HG03139 (cell line): Measurements from ENCODE around the gene FNDC5.

ENCODE experiments used
- ATAC-seq: cut with Tn5 transposase; IDR thresholded peaks from one replicate; pipeline ENCODE4 v1.9.1; 2021; ENCODE audit not compliant: unreplicated experiment

Gene FNDC5

GRCh38 chr1:32867151-32867550, 3.6 kb downstream of the FNDC5 start:
- no peak for ATAC-seq

- no peak for ATAC-seq
Observed at GRCh38 chr1:32865639-32866405, 4.9 kb downstream of the FNDC5 start.

DNA sequence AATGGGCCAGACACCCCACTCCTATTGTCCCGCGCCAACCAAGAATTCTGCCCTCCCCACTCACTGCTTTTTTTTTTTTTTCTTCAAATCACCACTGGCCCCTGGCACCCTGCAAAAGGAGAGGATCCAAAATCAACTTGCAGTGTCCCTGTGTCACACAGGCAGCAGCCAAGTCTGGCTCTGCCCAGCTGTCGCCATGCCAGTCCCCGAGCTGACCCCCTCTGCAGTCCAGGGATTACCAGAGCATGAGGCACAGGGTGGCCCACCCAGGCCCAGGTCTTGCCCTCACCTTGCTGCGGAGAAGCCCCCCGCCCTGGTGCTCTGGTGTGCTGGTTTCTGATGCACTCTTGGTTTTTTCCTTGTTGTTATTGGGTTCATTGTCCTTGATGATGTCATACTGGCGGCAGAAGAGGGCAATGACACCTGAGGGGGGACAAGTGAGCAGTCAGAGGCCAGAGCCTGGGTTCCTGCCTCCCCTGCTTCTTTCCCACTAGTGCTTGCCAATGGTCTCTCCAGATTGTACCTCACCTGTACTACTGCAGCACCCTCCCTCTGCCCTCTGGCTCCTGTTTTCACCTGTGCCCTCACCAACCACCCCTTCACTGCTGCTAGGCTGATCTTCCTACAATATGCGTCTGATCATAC, 6.2 kb downstream of the FNDC5 start:
- no peak for ATAC-seq

- ATAC-seq, result no peak
Observed at GRCh38 chr1:32863881-32864245, 6.8 kb downstream of the FNDC5 start.

DNA sequence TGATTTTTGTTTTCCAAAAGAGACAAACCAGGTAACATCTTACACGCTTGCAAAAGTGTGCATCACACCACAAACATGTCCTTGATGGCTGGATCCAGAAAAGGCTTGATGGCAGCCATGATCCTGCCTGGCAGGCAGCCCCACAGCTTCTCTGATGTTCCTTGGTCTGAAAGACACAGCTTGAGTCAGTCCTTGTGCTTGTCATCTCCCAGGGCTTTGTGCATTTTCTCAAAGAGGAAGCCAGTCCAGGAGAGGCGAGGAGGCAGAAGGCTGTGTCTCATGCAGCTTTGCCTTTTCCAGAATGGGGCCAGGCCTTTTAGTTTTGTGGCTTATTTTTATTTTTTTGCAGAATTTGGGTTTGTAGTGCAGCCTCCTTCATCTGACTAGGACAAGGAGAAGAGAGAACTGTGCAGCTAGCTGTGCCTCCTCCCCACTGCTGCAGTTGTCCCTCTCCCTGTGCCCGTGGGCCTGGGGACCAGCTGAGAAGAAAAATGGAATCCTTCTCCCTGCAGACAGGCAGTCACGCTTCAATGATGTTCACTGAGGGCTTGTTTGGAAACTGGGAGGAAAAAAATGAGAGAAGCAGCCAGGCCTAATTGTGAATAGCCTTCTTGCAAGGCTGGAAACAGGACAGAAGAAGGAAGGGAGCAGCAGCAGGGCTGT, 7.4 kb downstream of the FNDC5 start:
- no peak for ATAC-seq

DNA sequence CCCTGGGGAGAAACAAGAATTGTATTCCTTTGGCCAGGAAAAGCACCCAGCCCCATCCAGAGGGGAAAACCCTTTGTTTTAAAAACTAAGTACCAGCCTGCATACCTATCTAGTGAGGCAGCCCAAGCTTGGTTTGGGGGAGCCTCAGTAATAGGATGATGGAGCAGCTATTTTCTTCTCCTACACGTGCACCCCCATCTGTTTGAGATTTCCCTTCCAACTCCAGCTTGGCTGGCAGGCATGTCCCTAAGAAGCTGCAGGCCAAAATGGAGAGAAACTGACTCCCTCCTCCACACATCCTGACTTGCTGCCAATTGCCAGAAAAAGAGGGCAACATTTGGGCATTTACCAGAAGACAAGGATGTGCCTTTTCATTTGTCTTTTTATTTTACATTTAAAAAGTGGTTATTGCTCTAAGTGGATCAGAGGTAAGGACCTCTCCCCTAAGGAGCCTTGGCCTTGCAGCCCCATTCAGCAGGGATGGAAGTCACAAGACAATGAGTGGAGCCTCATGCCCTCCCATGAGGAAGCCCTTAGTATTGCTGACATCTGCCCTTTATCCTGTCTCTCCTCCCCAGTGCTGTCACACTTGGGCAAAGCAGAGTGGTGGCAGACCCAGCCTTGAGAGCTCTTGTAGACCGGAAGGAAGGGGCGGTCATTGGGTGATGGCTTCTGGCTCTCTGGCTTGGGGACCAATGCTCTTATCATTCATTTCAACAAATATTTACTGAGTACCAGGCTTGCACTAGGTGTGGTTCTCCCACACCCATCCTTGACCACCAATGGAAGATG, 8.6 kb downstream of the FNDC5 start:
- ATAC-seq, result no peak

- no peak for ATAC-seq
Observed at GRCh38 chr1:32860566-32860965, 10.1 kb downstream of the FNDC5 start.

DNA sequence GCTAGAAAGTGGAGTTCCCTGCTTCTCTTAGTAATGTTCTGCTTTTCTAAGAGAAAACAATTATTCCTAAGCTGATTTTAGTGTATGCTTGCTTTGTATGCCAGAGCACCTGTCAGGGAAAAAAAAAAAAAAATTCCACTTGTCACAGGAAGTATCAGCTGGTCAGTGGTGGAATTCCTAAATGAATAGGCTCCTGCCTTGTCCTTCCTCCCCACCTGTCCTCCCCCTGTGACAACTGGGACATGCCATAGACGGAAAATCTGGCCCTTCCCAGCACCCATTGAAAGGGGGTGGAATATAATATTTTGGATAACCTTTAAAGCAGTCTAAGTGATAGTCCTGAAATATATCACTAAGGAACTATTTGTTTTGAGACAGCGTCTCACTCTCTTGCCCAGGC, 10.8 kb downstream of the FNDC5 start:
- no peak for ATAC-seq

DNA sequence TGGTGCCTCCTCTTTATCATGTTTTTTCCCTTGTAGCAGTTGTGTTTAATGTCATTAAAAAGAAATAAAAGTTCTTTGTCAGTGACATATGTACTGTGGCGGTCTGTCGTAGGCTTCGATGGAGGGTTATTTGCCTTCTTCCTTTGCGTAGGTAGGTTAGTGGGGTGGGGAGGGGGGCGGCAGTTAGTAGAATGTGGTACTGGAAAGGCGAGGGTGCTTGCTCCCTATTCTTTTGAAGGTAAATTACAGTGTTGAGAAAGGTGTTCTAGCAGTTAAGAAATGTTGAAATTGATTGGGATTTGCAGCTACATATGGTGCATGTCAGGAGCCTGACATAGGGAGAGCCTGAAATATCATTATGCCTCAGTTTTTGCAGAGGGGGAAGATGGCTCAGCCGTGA, 11.9 kb downstream of the FNDC5 start:
- no peak for ATAC-seq

GRCh38 chr1:32858136-32858535, 12.6 kb downstream of the FNDC5 start:
- no peak for ATAC-seq

DNA sequence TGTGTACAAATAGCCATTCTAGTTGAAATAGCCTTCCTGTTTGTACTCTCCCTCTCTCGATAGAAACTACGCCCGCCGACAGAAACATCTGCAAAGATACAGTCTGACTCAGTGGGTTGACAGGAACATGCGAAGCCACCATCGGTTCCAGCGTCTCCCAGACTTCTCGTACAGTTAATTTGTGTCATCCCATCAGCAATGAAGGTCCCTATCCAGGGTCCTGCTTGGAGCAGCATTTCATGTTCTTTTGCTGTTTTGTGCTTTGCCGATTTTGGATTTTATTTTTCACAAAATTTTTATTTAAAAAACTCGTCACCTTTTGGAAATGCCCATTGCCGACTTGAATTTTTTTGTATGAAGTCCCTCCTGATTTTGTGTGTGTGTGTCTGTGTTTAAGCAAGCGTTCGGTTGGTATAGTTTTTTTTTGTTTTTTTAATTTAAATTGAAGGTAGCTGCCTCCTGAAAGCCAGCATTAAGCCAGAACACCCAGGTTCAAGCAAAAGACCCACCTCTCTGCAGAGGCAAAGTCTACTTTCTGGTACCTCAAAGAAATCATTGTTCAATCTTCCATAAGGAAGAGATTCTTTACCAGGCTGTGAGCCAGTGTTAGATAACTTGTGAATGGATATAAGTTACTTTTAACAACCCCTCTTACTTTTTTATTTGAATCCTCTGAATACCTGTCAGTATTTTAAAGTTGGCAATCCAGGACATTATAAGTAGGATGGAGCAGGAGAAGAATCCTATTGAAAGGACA, 14.7 kb downstream of the FNDC5 start:
- ATAC-seq, result no peak

- ATAC-seq, result no peak
Observed at GRCh38 chr1:32848354-32849063, 22.2 kb downstream of the FNDC5 start.

DNA sequence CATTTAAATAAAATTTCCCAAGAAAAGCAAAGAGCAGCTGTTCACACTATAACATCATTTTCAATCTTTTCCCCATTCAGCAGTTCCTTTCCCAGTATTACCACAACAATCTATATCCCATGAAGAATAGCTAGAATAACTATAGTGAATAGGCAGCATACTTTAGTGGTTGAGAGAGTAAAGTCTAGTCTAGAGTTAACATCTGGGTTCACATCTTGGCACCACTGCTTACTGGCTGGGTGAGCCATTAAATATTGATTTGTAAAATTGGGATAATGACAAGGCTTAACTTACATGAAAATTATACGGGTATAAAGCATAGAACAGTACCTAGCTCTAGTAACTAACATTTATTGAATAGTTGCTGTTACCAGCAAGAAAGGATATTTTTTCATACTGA, 38.8 kb downstream of the FNDC5 start:
- no peak for ATAC-seq

DNA sequence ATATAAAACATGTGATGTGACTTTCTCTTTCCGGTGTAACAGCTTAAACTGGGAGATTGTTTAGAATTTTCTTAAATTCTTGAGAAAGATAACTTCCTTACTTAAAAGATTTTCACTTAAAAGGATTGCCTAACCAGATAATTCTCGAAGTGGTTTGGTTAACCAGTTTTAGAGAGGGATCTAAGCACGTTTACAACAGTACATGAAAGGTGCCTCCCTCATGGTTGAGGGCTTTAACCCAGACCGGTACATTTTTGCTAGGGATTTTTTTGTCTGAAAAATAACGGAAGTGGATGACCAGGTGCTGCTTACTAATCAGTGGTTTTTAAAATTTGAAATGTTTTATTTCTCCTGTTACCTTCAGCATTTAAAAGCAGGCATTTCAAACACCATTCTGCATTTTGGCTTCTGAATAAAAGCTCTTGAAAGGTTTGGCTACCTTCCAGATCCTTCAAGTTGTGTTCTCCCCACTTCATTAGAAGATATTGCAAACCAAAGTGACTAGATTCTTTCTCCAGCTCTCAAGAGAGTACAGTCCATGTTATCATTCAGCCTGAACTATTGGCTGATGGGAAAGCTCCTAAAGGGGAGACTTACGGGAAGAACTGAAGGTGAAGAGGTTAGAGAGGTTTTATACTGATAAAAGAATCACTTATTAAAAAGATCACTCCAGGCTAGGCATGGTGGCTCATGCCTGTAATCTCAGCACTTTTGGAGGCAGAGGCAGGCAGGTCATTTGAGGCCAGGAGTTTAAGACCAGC, 40.4 kb downstream of the FNDC5 start:
- ATAC-seq, result no peak

DNA sequence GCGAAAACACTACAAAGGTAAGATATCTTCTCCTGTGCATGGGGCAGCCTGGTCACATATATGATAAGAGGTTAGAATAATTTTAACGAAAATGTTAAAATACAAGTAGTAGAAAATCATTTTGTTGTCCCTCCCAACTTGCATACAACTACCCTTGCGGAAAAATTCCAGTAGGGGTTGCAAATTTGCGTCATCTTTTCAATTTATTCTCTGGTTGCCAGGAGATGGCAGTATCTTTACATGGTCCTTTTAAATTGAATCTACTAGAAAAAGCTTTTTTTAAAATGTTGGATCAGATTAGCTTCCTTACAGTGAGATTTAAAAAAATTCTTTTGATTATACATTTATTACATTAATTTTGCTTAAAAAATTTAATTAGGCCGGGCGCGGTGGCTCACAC, 42.4 kb downstream of the FNDC5 start:
- no peak for ATAC-seq

DNA sequence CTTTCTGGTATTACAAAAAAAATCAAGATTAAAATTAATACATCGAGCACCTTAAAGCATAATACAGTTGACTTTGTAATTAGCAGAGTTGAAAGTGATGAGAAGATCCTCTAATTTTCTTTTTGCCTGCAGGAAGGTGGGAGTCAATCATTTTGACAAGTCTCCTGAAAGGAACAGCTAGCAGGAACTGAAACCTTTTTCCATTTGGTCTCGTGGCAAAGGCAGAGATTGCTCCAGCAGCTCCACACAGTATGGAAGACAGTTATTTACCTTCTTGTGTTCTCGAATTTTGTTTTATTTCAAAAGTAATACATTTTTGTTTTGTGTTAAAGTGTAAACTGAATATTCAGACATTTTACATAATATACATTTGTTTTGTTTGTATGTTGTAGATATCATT, 45.5 kb downstream of the FNDC5 start:
- ATAC-seq, result no peak

- ATAC-seq, result peak; percentile 33
Observed at GRCh38 chr1:32818804-32819541, 51.7 kb downstream of the FNDC5 start.

GRCh38 chr1:32817815-32818786, 52.6 kb downstream of the FNDC5 start:
- ATAC-seq, result no peak
